Panc1 (cell line): ENCODE measurements around the gene CPLX3. TPM values are rescaled to one million over a fixed set of nuclear protein-coding genes. Genes with fewer than 3 reads are reported as not detected.

Experiments used
- ATAC-seq: fragments of 200-7000 bp; cut with Tn5 transposase; 2 replicates; pipeline ENCODE4 v1.9.1; 2020; ENCODE audit warnings: mild to moderate bottlenecking, moderate library complexity
- BruUV-seq: library from RNA; stranded (reverse); fragments of 400-500 nt; replicated peaks from 2 replicates; lab custom pipeline; 2021; lab: Mats Ljungman, UMichigan
- CTCF ChIA-PET: fragments of 300-600 bp; sonication (Branson Sonifier 250); formaldehyde crosslinking; loops from one replicate; lab custom pipeline; 2022; ENCODE audit warnings: antibody characterized with exemption; lab: Charles Lee
- POLR2A ChIA-PET: fragments of 300-600 bp; sonication (Branson Sonifier 250); formaldehyde crosslinking; loops from one replicate; lab custom pipeline; 2022; ENCODE audit warnings: antibody characterized with exemption; lab: Charles Lee
- DNase-seq: peaks from one replicate; pipeline ENCODE4 v3.0.0-alpha.2; 2010; ENCODE audit warnings: low read depth, low spot score
- H3K27ac ChIP-seq: 2 replicates; pipeline ENCODE4 v1.5.1; 2011; ENCODE audit warnings: mild to moderate bottlenecking, low read length, inconsistent platforms
- H3K27me3 ChIP-seq: fragments of 200-500 bp; sonication (Bioruptor generic); 2 replicates; pipeline ENCODE4 v1.6.0; 2014; ENCODE audit warnings: low read length, inconsistent platforms; ENCODE audit not compliant: control insufficient read depth, insufficient read depth
- H3K36me3 ChIP-seq: fragments of 200-500 bp; sonication (Bioruptor generic); 2 replicates; pipeline ENCODE4 v1.5.1; 2014; ENCODE audit warnings: inconsistent platforms, mild to moderate bottlenecking, low read length, moderate library complexity; ENCODE audit not compliant: control insufficient read depth, insufficient read depth
- H3K4me1 ChIP-seq: 2 replicates; pipeline ENCODE4 v1.5.1; 2011; ENCODE audit warnings: inconsistent platforms, mild to moderate bottlenecking, low read length, moderate library complexity; ENCODE audit not compliant: control insufficient read depth, insufficient read depth
- H3K4me3 ChIP-seq, 2 experiments: 2 replicates each; pipeline ENCODE4 v1.5.1; 2011 to 2012; ENCODE audit warnings: low read depth in 2 of 2, low read length in 2 of 2, mild to moderate bottlenecking in 2 of 2, inconsistent platforms in 1 of 2, moderate library complexity in 1 of 2
- H3K9me3 ChIP-seq: fragments of 200-500 bp; sonication (Bioruptor generic); 2 replicates; pipeline ENCODE4 v1.5.1; 2014; ENCODE audit warnings: low read depth, mild to moderate bottlenecking, inconsistent platforms, low read length, moderate library complexity; ENCODE audit not compliant: control insufficient read depth, insufficient read depth
- CTCF ChIP-seq: fragments of 450-650 bp; IDR thresholded peaks from 2 replicates; pipeline ENCODE4 v1.5.1; 2017; ENCODE audit warnings: mild to moderate bottlenecking
- POLR2AphosphoS5 ChIP-seq: IDR thresholded peaks from 2 replicates; pipeline ENCODE4 v1.6.1; 2012; ENCODE audit warnings: mild to moderate bottlenecking, low read depth, low read length, moderate library complexity
- REST ChIP-seq, 2 experiments: IDR thresholded peaks; 2 replicates each; pipeline ENCODE4 v1.6.1; 2011 to 2012; ENCODE audit warnings: low read depth in 2 of 2, control low read depth in 1 of 2, low read length in 1 of 2, mild to moderate bottlenecking in 1 of 2, moderate library complexity in 1 of 2; ENCODE audit not compliant: insufficient read depth in 1 of 2
- SIN3A ChIP-seq: IDR thresholded peaks from 2 replicates; pipeline ENCODE4 v1.6.1; 2012; ENCODE audit warnings: low read depth, mild to moderate bottlenecking, low read length, moderate library complexity, borderline replicate concordance; ENCODE audit not compliant: insufficient read depth
- TCF7L2 ChIP-seq: IDR thresholded peaks from 2 replicates; pipeline ENCODE4 v1.6.1; 2011; ENCODE audit warnings: mild to moderate bottlenecking, low read depth, low read length, inconsistent platforms
- in situ Hi-C: cut with HindIII; loops from 2 replicates; pipeline ENCODE4 v1.10.0; 2016; ENCODE audit warnings: low sequenced_read_pairs, low pct_unique_long_range_greater_than_20kb
- intact Hi-C: fragments of 100-400 bp; cut with micrococcal nuclease; formaldehyde crosslinking; loops from one replicate; pipeline ENCODE4 v1.10.0; 2022; ENCODE audit not compliant: unreplicated experiment
- total RNA-seq: library from RNA; stranded (reverse); gene quantifications from one replicate; pipeline ENCODE4 v1.2.1, GENCODE V29; 2021; ENCODE audit not compliant: unreplicated experiment

Gene CPLX3
- total RNA-seq, 1 experiment from 2014 or later: not detected

- intact Hi-C loops: no loop called here
- peaks cover 19% of the 10 kb centered on the region for H3K4me1 ChIP-seq
- POLR2A ChIA-PET: interaction anchor here (0.7 kb wide), 1 partner anchor 25 kb away, joined by 3 read pairs; no protein-coding TSS in a partner anchor
- no peak for TF ChIP-seq POLR2AphosphoS5
- no peak for TF ChIP-seq SIN3A
- no peak for TF ChIP-seq CTCF
- no peak for TF ChIP-seq REST (IDR thresholded peaks at IDR 0.05; ENCODE audit: insufficient read depth in 1 of 2, low read depth in 2 of 2, low read length in 1 of 2)
- no peak for TF ChIP-seq TCF7L2
- H3K27ac ChIP-seq: no peak overlapping the region; the same call in 1 of the 2 replicates
- H3K36me3 ChIP-seq: no peaks in the 10 kb centered on the region; the same call in 1 of the 2 replicates
- no peak overlapping the region for H3K4me3 ChIP-seq
- no peaks in the 10 kb centered on the region for H3K9me3 ChIP-seq
- DNase-seq (no peak), ATAC-seq (no peak)
- in situ Hi-C loops: no loop called here
- H3K27me3 ChIP-seq: no peaks in the 10 kb centered on the region
- CTCF ChIA-PET: no interaction called here
- no TSS peak for BruUV-seq
Observed at GRCh38 chr15:74845208-74845568, 18.8 kb downstream of the CPLX3 start.

GRCh38 chr15:74845581-74845980 is 19.2 kb downstream of the CPLX3 start:
- TF ChIP-seq CTCF (no peak), REST (IDR thresholded peaks at IDR 0.05; ENCODE audit: insufficient read depth in 1 of 2, low read depth in 2 of 2, low read length in 1 of 2) (no peak), SIN3A (no peak), TCF7L2 (no peak), POLR2AphosphoS5 (no peak)
- no peaks in the 10 kb centered on the region; the same call in 1 of the 2 replicates for H3K36me3 ChIP-seq
- POLR2A ChIA-PET: no interaction called here
- CTCF ChIA-PET: interaction anchor here (0.6 kb wide), 1 partner anchor 81 kb away, joined by 5 read pairs; no protein-coding TSS in a partner anchor
- no peak for ATAC-seq
- intact Hi-C loops (no loop called here), in situ Hi-C loops (no loop called here)
- H3K4me1 ChIP-seq: peaks cover 19% of the 10 kb centered on the region
- no peaks in the 10 kb centered on the region for H3K27me3 ChIP-seq
- no peak overlapping the region for H3K4me3 ChIP-seq
- DNase-seq: no peak
- no peak overlapping the region for H3K27ac ChIP-seq
- H3K9me3 ChIP-seq: no peaks in the 10 kb centered on the region
- BruUV-seq: no TSS peak
